ENCODE measurements around the gene PYGM.

GRCh38 chr11:64777449-64778222 is 17.9 kb upstream of the PYGM start:
- TF ChIP-seq, protein P1, sequence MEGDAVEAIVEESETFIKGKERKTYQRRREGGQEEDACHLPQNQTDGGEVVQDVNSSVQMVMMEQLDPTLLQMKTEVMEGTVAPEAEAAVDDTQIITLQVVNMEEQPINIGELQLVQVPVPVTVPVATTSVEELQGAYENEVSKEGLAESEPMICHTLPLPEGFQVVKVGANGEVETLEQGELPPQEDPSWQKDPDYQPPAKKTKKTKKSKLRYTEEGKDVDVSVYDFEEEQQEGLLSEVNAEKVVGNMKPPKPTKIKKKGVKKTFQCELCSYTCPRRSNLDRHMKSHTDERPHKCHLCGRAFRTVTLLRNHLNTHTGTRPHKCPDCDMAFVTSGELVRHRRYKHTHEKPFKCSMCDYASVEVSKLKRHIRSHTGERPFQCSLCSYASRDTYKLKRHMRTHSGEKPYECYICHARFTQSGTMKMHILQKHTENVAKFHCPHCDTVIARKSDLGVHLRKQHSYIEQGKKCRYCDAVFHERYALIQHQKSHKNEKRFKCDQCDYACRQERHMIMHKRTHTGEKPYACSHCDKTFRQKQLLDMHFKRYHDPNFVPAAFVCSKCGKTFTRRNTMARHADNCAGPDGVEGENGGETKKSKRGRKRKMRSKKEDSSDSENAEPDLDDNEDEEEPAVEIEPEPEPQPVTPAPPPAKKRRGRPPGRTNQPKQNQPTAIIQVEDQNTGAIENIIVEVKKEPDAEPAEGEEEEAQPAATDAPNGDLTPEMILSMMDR (conservative IDR thresholded peaks at IDR 0.05), result no peak
- TF ChIP-seq EZH2 (IDR thresholded peaks at IDR 0.05; ENCODE audit: low read depth), result no peak
